T follicular helper cell (primary cell): ENCODE results near the gene PTH1R.
"Not testable (repeated sequence)": the region's sequence is repeated elsewhere in the genome, so short reads cannot be mapped to it uniquely, and the experiment has no call there.

Source experiments
- DNase-seq: peaks from one replicate; pipeline ENCODE4 v3.0.0-alpha.2; 2020; ENCODE audit warnings: low read depth

The PTH1R gene

GRCh38 chr3:46899151-46900006, 21.9 kb downstream of the PTH1R start:
- DNase-seq = no peak

- no peak for DNase-seq
Observed at GRCh38 chr3:46900007-46900292, 22.4 kb downstream of the PTH1R start.

DNA sequence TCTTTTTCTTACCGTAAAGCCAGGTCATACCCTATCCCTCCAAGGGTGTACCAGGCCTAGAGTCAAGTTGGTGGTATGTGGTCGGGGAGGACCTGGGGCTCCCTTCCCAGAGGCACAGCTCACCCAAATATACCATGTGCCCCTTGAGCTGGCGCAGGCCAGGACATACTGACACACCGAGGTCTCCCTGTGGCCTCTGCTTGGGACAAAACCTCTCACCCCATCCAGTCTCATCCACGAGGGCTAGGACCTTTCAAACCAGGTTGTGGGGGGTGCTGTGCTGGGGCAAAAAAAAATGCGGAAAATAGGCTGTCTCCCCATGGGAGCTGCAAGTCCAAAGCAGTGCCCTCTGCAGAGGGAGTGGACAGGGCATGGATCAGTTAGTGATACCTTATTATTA, 22.8 kb downstream of the PTH1R start:
- no peak for DNase-seq

- no peak for DNase-seq
Observed at GRCh38 chr3:46901061-46901460, 23.5 kb downstream of the PTH1R start.

GRCh38 chr3:46901591-46902187, 24.2 kb downstream of the PTH1R start:
- no peak for DNase-seq

GRCh38 chr3:46902188-46902631, 24.7 kb downstream of the PTH1R start:
- no peak for DNase-seq

DNA sequence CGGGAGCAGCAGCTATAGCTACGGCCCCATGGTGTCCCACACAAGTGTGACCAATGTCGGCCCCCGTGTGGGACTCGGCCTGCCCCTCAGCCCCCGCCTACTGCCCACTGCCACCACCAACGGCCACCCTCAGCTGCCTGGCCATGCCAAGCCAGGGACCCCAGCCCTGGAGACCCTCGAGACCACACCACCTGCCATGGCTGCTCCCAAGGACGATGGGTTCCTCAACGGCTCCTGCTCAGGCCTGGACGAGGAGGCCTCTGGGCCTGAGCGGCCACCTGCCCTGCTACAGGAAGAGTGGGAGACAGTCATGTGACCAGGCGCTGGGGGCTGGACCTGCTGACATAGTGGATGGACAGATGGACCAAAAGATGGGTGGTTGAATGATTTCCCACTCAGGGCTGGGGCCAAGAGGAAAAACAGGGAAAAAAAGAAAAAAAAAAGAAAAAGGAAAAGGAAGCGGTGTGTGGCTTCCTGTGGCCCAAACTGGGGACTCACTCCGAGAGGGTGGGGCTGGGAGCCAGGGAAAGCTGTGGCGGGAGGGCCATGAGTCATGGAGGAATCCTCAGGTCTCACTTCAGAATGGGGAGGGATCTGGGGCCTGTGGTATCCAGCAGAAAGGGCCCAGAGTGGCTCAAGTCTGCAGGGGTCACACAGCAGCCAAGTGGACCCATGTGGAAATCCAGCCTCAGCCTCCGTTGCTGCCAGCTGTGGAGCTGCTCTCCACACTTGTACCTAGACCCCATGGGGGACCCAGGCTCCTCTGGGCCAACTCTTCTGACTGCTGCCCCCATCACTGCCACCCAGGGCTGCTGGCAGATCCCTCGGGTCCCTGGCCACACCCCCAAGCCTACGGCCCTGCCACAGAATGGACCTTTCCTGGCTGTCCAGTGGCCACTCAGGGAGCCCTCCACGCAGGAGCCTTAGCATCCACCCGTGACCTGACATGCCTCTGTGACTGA, 26.1 kb downstream of the PTH1R start:
- DNase-seq = no peak

- no peak for DNase-seq
Observed at GRCh38 chr3:46904303-46905212, 27.0 kb downstream of the PTH1R start.

GRCh38 chr3:46905213-46905560, 27.7 kb downstream of the PTH1R start:
- DNase-seq = no peak

DNA sequence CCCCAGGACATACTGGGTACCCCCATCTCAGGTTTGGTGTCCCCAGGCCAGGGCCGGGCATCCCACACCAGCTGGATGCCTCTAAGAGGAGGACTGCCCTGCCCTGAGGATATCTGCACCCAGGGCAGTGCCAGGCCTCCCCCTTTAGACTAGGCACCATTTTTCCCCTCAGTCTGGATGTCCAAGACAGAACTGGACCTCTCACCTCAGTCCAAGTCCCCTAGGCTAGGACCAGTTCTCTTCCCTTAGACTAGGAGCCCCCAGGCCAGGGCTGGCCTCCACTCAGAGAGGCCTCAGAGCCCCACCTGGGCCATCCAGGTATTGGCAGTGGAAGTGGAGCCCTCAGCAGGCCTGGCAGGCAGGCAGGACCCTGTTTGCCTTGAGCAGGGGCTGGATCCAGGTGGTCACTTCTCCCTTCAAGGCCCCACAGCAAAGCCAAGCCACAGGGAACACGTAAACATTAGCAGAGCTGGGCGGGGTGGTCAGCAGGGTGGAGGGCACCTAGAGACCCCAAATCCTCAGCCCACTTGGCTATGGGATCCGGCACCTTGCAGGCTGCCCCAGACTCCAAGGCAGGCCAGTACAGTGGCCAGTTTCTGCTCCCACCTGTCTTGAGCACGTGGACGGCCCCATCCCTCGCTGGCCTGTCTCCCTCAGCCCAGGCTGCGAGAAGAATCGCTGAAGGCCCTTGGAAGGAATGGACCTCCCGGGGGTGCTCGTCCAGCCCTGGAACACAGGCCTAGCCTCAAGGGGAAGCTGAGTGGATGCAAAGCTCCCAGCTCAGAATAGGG, 28.3 kb downstream of the PTH1R start:
- DNase-seq = no peak

DNA sequence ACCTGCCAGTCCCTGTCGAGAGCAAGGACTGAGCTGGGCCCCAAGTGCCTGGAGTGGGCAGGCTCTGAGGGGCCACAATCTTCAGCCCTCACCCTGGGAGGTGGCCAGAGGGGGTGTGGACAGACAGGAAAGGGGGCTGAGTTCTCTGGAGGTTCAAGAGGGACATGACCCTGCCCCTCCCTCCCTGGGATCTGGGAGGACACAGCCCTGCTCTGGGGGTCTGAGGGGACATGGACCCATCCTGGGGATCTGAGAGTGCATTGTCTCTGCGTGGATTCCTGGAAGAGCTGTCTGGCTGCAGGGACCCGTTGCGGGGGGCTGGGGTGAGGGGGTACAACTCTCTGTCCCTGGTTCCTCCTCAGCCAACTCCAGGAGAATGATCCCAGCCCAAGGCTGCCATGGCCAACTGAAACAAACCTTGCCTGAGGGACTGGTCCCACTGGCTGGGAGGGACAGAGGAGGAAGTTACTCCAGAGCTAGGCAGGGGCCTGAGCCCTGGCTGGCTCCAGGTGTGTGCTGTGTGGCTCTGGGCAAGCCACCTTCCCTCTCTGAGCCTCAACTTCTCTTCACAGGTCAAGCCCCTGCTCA, 29.0 kb downstream of the PTH1R start:
- no peak for DNase-seq

GRCh38 chr3:46907271-46907670, 29.8 kb downstream of the PTH1R start:
- no peak for DNase-seq

DNA sequence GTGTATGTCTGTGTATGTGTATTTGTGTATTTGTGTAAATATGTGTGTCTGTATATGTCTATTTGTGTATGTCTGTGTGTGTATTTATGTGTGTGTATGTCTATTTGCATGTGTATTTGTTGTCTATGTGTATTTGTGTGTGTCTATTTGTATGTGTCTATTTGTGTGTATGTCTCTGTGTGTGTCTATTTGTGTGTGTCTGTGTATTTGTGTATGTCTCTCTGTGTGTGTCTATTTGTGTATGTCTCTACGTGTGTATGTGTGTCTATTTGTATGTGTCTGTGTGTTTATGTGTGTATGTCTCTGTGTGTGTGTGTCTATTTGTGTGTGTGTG, 30.4 kb downstream of the PTH1R start:
- no peak for DNase-seq

DNA sequence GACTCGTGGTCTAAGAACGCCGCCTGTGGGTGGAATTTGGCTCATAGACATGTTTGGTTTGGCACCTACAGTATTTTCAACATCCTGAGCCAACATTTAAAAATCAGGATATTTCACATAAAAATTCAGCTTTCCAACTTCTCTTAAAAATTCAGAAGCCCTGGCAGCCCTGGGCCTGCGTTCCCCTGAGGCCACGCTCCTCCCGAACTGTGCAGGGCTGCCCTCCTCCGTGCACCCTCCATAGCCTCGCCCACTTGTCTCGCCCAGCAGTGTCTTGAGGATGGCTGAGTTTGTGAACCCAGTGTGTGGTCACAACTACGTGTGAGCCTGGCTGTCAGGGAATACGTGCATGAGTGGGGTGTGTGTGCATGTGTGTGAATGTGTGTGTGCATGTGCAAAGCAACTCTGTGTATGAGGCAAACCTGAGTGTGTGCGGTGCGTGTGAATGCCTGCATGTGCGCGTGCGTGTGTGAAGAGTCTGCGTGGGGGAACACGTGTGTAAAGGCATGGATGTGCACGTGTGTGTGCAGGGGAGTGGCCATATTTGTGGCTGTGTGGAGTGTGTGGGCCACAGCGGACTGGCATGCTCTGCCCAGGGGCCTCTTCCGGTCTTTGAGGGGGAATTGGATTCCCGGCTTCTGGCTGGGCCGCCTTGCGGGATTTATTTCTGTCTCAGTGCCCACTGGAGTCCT, 30.9 kb downstream of the PTH1R start:
- no peak for DNase-seq

DNA sequence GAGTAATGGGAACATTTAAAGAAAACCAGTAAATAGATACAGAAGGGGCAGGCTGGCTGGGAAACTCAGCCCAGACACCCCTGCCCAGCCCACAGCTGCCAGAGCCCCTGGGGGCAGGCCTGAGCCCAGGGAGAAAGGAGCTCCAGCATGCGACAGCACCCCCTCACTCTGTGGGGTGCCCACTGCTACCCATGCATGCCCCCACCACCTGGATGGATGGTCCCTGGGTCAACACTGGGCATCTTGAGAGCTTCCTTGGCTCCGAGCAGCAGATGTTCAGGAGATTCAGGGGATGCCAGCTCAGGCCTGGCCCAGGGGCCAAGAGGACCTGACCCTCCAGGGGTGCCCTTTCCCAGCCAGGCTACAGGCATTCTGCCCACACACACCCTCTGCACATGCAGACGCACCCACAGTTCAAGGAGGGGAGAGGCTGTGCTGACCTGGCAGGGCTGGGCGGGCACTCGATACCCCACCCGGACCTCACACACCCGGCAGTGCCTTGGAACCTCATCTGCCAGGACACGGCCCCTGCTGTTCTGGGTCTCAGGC, 31.5 kb downstream of the PTH1R start:
- no peak for DNase-seq

DNA sequence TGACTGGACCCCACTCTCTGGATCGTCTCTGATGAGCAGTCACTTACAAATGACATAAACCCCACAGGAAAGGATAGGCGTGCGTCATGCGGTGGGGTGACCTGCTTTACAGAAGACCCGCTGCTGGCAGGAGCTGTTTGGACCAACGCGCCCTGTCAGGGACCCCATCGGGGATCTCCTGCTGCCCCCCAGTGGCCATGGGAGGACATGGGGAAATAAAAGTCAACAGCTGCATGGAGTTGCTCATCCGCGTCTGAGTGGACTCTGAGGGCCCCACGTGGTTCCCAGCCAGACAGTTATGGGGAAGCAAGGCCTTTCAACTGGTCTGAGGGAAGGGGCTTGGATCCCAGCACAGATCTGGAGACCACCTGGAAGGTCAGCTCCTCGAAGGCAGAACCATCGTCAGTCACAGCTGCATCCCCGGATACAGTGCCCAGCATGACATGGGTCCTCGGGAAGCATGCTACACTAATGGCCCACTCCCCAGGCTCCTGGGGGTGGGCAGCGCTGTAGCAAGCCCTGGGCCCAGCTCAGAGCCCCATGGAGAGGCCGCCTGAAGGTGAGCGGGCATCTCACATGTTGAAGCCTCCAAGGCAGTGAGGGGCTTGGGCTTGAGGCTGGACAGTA, 32.1 kb downstream of the PTH1R start:
- DNase-seq = peak; percentile 63

DNA sequence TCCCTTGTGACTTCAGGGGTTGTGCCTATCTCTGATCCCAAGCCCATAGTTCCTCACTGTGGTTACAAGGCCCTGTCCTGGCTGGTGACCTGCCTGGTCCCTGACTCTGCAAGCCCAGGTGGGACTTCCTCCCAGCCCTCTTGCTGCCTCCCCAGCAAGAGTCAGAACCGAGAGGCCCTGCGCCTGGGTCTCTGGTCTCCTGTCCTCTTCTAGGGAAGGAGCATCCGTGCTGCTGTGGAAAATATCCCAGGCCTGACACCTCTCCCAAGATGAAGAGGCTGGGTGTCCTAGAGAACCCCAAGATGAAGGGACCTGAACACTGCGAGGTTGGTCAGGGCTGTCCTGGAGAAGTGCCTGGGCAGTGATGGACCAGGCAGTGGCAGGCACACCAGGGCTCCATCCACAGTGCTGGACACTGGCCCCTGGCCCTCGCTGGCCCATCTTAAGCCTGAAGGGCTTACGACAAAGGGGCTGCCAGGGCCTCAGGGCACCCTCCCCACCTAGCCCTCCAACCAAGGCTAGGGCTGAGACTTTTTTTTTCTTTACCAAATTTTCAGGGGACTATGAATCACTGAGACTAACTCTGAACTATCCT, 32.7 kb downstream of the PTH1R start:
- DNase-seq = no peak

- not testable (repeated sequence) for DNase-seq
Observed at GRCh38 chr3:46910914-46911313, 33.4 kb downstream of the PTH1R start.

DNA sequence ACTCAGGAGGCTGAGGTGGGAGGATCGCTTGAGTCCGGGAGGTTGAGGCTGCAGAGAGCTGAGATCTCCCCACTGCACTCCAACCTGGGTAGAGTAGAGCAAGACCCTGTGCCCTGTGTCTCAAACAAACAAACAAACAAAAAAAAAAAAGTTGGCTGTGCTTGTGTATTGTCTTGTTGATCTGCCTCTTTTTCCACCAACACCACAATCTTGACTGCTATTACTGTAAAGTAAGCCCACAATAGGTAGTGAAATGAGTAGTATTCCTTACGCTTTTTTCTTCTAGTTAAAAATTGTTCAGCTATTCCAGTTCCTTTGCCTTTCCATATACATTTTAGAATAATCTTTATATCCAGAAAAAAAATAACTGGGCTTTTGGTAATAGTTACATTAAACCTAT, 35.5 kb downstream of the PTH1R start:
- DNase-seq = no peak
